T-helper 1 cell treated with Interleukin-12 subunit alpha and Interleukin-12 subunit beta and Interleukin-4 antibody, amounts not matched to agents 30 ng/mL and 1 ng/mL, for 36 hours (primary cell): ENCODE results near the gene CEP89. TPM values are rescaled to one million over a fixed set of nuclear protein-coding genes. Genes with fewer than 3 reads are reported as not detected.
"Not testable (repeated sequence)": the region's sequence is repeated elsewhere in the genome, so short reads cannot be mapped to it uniquely, and the experiment has no call there.

Experiments used
- intact Hi-C: fragments of 100-400 bp; cut with micrococcal nuclease; formaldehyde crosslinking; loops from one replicate; pipeline ENCODE4 v1.15.1; 2024
- total RNA-seq: library from RNA; stranded (reverse); gene quantifications from 2 replicates; pipeline ENCODE4 v1.2.3, GENCODE V29; 2022

Gene CEP89
- total RNA-seq, 1 donor from 2014 or later: 19.6 TPM

DNA sequence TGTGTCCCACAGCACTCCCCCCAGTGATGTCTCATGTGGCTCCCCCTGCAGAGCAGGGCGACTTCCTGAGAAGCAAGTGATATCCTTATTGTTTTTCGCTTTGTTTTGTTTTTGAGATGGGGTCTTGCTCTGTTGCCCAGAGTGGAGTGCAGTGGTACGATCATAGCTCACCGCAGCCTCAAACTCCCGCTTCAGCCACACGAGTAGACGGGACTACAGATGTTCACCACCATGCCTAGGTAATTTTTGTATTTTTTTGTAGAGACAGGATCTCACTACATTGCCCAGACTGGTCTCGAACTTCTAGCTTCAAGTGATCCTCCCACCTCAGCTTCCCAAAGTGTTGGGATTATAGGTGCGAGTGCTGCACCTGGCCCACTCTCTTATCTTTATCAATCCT is 5.0 kb downstream of the CEP89 start:
- intact Hi-C loops: no loop called here

GRCh38 chr19:32945260-32945659 is 26.5 kb downstream of the CEP89 start:
- intact Hi-C loops: no loop called here

DNA sequence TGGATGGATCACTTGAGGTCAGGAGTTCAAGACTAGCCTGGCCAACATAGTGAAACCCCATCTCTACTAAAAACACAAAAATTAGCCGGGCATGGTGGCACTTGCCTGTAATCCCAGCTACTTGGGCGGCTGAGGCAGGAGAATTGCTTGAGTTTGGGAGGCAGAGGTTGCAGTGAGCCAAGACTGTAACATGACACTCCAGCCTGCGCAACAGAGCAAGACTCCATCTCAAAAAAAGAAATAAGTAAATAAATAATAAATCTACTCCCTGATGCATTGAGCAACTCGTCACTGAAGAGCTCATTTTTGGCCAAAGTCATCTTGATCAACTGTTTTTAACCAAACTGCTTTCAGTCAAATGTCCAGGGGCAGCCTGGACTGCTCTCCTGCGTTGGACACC is 30.5 kb downstream of the CEP89 start:
- intact Hi-C loops: not testable (repeated sequence)

GRCh38 chr19:32936065-32936464 is 35.7 kb downstream of the CEP89 start:
- intact Hi-C loops: no loop called here

GRCh38 chr19:32935629-32936028 is 36.1 kb downstream of the CEP89 start:
- intact Hi-C loops: no loop called here

DNA sequence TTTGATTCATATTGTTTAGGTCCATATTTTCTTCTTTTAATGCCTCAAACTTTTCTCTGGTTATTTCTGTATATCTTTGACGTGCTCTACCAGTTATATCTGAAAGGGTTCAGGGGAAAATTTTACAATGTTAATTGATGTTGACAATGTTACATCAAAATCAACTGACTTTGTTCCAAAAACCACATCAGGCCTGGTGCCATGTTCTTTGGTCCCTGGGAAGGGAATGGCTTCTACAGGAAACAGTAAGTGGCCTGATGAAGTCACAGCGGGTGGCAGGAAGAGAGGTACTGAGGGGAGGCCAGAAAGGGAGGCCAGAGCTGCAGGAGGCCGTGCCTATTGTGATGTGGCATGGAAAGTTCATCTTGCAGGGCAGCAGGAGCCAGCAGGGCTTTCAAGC is 38.2 kb downstream of the CEP89 start:
- intact Hi-C loops: no loop called here

- intact Hi-C loops: no loop called here
These were observed 41.2 kb downstream of the CEP89 start for GRCh38 chr19:32930567-32930966.

- intact Hi-C loops: no loop called here
These were observed 43.0 kb downstream of the CEP89 start for GRCh38 chr19:32928806-32929205.

DNA sequence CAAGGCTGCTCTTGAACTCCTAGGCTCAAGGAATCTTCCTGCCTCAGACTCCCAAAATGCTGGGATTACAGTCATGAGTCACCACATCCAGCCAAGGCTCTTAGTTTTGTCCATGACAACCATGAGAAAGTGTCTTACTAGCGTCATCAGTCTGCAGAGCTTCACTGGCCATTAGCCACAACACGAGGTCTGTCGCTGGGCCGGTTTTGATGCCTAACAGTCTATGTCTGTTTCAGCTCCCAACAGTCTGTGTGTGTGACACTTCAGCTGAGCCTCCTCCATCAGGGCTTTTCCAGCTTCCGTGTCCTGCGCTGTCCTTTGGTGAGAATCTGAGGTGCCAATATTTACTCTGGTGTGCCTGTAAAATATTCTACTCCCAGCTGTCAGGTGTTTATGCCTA is 47.6 kb downstream of the CEP89 start:
- intact Hi-C loops: no loop called here

GRCh38 chr19:32921624-32922023 is 50.1 kb downstream of the CEP89 start:
- intact Hi-C loops: no loop called here

DNA sequence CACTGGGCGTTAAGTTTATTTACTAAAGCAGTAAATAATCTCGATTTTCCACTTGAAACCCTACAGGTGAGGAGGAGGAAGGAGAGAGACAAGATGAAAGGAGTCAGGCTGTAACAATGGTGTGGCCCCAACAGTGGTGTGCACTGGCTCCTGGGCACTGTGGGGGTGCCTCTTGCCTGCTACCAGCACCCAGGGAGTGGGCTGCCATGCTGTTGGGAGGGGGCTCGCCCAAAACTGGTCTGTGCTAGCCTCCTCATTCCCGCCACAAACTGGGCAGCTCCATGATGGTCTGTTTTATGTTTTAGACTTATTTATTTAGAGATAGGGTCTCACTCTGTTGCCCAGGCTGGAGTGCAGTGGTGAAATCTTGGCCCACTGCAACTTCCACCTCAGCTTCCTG is 52.4 kb downstream of the CEP89 start:
- intact Hi-C loops: no loop called here

DNA sequence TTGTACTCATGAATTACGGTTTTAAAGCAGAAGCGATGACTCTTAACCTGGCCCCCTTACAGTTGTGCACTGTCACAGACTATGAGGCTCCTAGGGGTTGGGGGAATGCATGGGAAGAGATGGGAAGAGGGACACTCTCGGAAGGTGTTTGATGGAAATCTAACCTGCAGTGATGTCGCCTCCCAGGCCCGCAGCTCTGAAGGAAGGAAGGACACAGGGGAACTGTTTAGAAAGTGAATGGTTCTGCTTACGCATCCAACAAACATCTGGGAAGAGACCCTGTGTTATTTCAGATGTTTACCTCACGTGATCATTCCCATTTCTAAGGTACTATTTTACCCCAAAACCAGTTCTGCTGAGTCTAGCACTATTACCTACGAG is 54.2 kb downstream of the CEP89 start:
- intact Hi-C loops: no loop called here

- intact Hi-C loops: no loop called here
These were observed 54.7 kb downstream of the CEP89 start for GRCh38 chr19:32916969-32917615.

- intact Hi-C loops: no loop called here
These were observed 56.7 kb downstream of the CEP89 start for GRCh38 chr19:32914879-32915660.

- intact Hi-C loops: no loop called here
These were observed 60.3 kb downstream of the CEP89 start for GRCh38 chr19:32911467-32911866.

DNA sequence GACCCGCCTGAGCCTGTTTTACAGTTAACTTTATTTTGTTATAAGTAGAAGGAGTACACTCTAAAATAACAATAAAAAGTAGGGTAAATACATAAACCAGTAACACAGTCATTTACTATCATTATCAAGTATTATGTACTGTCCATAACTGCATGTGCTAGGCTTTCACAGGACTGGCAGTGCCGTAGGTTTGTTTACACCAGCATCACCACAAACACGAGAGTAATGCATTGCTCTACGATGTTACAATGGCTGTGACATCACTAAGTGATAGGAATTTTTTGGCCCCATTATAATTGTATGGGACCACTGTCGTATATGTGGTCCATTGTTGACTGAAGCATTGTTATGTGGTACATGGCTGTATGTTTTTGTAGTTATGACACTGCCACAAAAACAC is 60.9 kb downstream of the CEP89 start:
- intact Hi-C loops: no loop called here

- intact Hi-C loops: no loop called here
These were observed 61.7 kb downstream of the CEP89 start for GRCh38 chr19:32910094-32910493.

GRCh38 chr19:32909257-32909656 is 62.5 kb downstream of the CEP89 start:
- intact Hi-C loops: no loop called here

- intact Hi-C loops: no loop called here
These were observed 63.0 kb downstream of the CEP89 start for GRCh38 chr19:32908641-32909190.

DNA sequence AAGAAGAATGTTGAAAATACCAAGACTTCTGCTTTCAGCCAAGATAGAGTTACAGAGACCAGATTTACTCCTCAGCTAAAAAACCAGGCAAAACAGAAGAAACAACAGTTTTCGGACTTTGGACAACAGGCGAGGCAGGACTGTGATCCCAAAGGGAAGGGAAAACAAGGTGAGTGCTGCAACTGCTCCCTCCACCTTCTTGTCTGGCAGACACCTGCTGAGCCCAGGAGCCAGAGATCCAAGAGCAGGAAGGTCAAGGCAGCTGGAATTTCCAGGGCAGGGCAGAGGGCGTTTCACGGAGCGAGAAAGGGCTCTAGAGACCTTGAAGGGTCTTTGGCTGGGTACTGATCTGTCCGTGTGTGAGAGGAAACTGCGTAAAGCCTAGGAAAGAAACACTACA is 69.3 kb downstream of the CEP89 start:
- intact Hi-C loops: no loop called here

GRCh38 chr19:32901504-32902161 is 70.1 kb downstream of the CEP89 start:
- intact Hi-C loops: no loop called here

DNA sequence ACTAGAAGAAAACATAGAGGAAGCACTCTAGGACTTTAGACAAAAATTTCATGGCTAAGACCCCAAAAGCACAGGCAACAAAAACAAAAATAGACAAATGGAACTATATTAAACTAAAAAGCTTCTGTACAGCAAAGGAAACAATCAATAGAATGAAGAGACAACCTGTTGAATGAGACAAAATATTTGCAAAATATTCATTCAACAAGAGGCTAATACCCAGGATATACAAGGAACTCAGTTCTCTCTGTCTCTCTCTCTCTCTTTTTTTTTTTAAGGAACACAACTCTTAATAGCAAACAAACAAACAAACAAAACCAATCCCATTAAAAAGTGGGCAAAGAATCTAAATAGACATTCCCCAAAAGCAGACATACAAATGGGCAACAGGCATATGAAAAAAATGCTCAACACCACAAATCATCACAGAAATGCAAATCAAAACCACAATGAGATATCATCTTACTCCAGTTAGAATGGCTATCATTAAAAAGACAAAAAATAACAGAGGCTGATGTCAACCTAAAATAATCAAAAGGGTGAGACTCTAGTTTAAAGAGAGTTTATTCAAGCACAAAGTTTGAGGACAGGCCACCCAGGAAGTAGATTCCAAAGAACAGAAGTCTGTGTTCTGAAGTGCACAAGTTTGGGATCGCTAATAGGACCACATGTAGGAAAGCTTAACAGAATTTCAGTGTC is 75.1 kb downstream of the CEP89 start:
- intact Hi-C loops: no loop called here
